Activated naive CD4-positive, alpha-beta T cell treated with anti-CD3 and anti-CD28 coated beads for 36 hours (primary cell): ENCODE data around the gene LRRC43. TPM values are rescaled to one million over a fixed set of nuclear protein-coding genes. Genes with fewer than 3 reads are reported as not detected.

Source experiments
- CTCF ChIA-PET: fragments of 350-600 bp; sonication (Branson Sonifier 250); formaldehyde crosslinking; loops from one replicate; lab custom pipeline; 2021; ENCODE audit warnings: antibody characterized with exemption; lab: Charles Lee
- DNase-seq: peaks from one replicate; pipeline ENCODE4 v3.0.0-alpha.2; 2020
- H3K27ac Mint-ChIP-seq: one replicate; pipeline ENCODE4 v1.8.0; 2021; ENCODE audit warnings: mild to moderate bottlenecking, mixed read lengths
- H3K27me3 Mint-ChIP-seq: one replicate; pipeline ENCODE4 v1.8.0; 2021; ENCODE audit warnings: low read depth, mixed read lengths
- H3K36me3 Mint-ChIP-seq: one replicate; pipeline ENCODE4 v1.8.0; 2021; ENCODE audit warnings: low read depth, mixed read lengths
- H3K4me1 Mint-ChIP-seq: one replicate; pipeline ENCODE4 v1.8.0; 2021; ENCODE audit warnings: low read depth, mixed read lengths
- H3K4me3 Mint-ChIP-seq: one replicate; pipeline ENCODE4 v1.8.0; 2021; ENCODE audit warnings: mild to moderate bottlenecking, moderate library complexity, mixed read lengths
- H3K9me3 Mint-ChIP-seq: one replicate; pipeline ENCODE4 v1.8.0; 2021; ENCODE audit warnings: mixed read lengths
- intact Hi-C: fragments of 100-400 bp; cut with micrococcal nuclease; formaldehyde crosslinking; loops from one replicate; pipeline ENCODE4 v1.15.1; 2023
- total RNA-seq, 2 experiments: library from RNA; stranded (reverse); gene quantifications; one replicate each; pipeline ENCODE4 v1.2.3, GENCODE V29; 2021

The LRRC43 gene
- total RNA-seq, 2 experiments from 2014 or later, result 0.60 TPM; not detected in 1

DNA sequence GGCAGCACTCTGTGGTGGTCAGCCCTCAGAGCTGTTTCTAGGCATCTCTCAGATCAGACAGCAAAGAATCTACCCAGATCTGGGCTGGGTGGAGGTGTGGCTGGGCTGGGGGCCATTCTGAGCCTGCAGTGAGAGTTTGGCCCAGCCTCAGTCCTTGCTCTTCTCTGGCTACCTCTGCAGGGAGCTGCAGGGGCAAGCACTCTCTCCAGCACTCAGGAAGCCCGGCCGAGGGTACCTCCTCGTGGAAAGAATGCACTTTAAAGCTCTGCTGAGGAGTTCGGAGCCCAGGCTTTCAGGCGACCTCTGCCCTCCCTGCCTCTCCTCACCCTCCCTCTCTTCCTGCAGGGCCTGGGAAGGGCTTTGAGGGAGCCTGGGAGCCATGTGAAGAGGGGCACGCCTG is 40.1 kb upstream of the LRRC43 start:
- CTCF ChIA-PET, result no interaction called here
- Mint-ChIP-seq H3K4me3 (no peak overlapping the region), H3K4me1 (no peaks in the 10 kb centered on the region), H3K36me3 (no peaks in the 10 kb centered on the region), H3K27me3 (no peaks in the 10 kb centered on the region), H3K9me3 (no peaks in the 10 kb centered on the region), H3K27ac (no peak overlapping the region)
- intact Hi-C loops, result no loop called here
- no peak for DNase-seq

DNA sequence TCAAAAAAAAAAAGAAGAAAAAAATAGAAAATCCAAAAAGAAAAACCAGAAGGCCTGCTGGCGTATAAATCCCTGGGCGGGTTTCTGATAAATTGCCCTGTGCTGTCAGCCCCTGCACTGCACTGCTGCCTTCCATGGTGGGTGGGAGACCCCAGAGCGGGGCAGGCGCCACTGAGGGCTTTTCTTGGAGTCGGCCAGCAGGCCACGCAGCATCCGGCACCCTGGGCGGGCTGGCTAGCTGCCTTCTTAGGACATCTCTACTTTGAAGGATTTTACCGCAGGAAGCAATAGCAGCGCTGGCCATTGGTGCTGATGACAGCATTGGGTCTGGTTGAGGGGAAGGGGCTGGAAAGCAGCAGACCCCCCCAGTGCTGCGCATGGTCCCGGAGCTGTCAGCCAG is 38.0 kb upstream of the LRRC43 start:
- intact Hi-C loops, result no loop called here
- Mint-ChIP-seq H3K27me3 (no peaks in the 10 kb centered on the region), H3K9me3 (no peaks in the 10 kb centered on the region), H3K4me1 (no peaks in the 10 kb centered on the region), H3K36me3 (no peaks in the 10 kb centered on the region), H3K4me3 (no peak overlapping the region), H3K27ac (no peak overlapping the region)
- CTCF ChIA-PET, result interaction anchor here (0.6 kb wide), 1 partner anchor 1173 kb away, joined by 3 read pairs; no protein-coding TSS in a partner anchor
- DNase-seq, result no peak

DNA sequence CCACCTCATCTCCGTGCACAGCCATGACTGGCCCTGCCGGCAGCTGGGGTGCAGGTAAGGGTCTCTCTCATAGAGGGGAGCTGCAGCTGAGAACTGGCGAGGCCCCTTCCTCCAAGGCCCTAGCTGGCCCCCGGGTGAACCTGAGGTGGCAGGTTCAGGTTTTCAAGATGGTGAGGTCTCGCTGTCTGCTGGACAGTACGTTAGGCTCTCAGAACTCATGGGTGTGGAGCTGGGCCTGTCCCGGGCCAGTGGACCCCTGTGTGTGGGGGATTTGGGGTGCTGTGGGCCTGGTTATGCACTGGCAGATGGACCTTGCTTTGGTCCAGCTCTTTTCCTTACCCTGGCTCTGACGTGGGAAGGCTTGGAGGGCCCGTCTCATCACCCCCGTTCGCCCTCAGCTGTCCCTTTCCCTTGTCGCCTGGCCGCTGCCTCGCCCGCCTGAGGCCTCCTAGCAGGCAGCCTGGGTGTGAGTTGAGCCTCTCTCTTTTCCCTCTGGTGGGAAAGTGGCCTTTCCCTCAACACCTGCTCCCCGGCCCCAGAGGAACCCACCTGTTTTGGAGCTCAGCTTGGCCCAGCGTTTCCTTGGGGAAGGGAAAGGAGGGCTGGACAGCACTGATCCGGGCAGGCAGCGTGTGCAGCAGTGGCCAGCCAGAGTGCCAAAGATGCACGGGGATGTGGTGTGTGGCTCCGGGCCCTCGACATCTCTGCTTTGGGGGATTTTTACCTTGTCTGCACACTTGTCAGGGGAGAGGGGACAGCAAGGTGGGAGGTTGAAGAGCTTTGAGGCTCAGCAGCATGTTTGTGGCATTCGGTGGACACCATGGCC is 37.2 kb upstream of the LRRC43 start:
- H3K27me3 Mint-ChIP-seq, result no peaks in the 10 kb centered on the region
- no peak overlapping the region for H3K27ac Mint-ChIP-seq
- CTCF ChIA-PET, result interaction anchor here (0.6 to 2.9 kb wide), 4 partner anchors 45 to 1173 kb away, joined by 3 to 6 read pairs (median 4); no protein-coding TSS in a partner anchor
- H3K36me3 Mint-ChIP-seq, result no peaks in the 10 kb centered on the region
- DNase-seq, result no peak
- intact Hi-C loops, result no loop called here
- H3K4me1 Mint-ChIP-seq, result no peaks in the 10 kb centered on the region
- H3K4me3 Mint-ChIP-seq, result no peak overlapping the region
- H3K9me3 Mint-ChIP-seq, result no peaks in the 10 kb centered on the region

DNA sequence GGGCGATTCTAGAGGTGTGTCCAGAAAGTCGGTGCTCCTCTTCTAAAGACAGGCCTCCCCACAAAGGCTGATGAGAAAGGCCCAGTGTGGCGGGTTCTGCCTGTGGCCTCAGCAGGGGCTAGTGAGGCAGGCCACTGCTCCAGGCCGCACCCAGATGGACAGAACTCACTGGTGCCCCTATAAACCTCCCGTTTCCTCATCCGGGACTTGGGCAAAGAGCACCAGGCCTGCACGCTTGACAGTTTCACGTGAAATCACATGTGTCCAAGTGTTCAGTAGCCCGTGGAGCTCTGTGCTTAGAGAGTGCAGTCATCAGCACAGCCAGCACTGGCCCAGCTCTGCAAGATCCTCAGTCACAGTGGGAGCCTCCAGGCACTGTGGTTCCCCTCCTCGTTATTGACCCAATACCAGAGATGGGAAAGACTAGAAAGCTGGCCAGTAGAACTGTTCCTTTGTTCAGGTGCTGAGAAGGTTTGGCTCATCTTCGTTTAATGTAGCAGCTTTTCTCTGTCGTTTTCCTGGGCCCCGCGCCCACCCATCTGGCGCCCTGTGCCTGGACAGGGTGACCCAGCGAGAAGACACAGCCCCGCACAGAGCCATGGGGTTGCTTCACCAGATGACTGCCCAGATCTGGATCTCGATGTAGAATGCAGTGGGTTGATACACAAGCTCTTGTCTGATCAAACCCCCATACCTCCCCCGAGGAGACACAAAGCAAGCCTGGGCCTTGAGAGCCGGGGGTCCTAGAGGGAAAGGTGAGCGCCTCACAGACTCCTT is 35.2 kb upstream of the LRRC43 start:
- no peaks in the 10 kb centered on the region for H3K36me3 Mint-ChIP-seq
- H3K4me1 Mint-ChIP-seq, result no peaks in the 10 kb centered on the region
- no peak for DNase-seq
- no peak overlapping the region for H3K4me3 Mint-ChIP-seq
- intact Hi-C loops, result no loop called here
- CTCF ChIA-PET, result interaction anchor here (0.6 to 2.9 kb wide), 2 partner anchors 27 to 43 kb away, joined by 3 to 6 read pairs; no protein-coding TSS in a partner anchor
- H3K27ac Mint-ChIP-seq, result no peak overlapping the region
- H3K27me3 Mint-ChIP-seq, result no peaks in the 10 kb centered on the region
- no peaks in the 10 kb centered on the region for H3K9me3 Mint-ChIP-seq

DNA sequence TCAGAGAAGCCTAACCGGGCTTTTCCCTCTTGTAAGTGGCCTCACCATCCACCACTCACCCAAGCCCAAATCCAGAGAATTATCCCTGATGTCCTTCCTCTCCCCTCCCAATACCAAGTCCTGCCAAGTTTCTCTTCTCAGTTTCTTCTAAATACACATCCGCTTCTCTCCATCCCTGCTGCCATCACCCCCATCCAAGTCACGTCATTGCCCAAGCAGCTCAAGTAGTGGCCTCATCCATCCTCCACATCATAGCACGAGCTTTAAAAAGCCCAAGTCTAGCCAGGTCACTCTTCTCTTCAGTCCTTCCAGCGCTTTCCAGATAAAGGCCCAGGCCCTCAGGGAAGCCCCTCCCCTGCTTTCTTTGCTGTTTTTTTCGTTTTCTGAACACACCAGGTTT is 34.3 kb upstream of the LRRC43 start:
- CTCF ChIA-PET, result interaction anchor here (2.9 kb wide), 1 partner anchor 42 kb away, joined by 6 read pairs; no protein-coding TSS in a partner anchor
- Mint-ChIP-seq H3K9me3 (no peaks in the 10 kb centered on the region), H3K4me3 (no peak overlapping the region), H3K4me1 (no peaks in the 10 kb centered on the region), H3K27ac (no peak overlapping the region), H3K27me3 (no peaks in the 10 kb centered on the region), H3K36me3 (no peaks in the 10 kb centered on the region)
- no peak for DNase-seq
- intact Hi-C loops, result no loop called here

DNA sequence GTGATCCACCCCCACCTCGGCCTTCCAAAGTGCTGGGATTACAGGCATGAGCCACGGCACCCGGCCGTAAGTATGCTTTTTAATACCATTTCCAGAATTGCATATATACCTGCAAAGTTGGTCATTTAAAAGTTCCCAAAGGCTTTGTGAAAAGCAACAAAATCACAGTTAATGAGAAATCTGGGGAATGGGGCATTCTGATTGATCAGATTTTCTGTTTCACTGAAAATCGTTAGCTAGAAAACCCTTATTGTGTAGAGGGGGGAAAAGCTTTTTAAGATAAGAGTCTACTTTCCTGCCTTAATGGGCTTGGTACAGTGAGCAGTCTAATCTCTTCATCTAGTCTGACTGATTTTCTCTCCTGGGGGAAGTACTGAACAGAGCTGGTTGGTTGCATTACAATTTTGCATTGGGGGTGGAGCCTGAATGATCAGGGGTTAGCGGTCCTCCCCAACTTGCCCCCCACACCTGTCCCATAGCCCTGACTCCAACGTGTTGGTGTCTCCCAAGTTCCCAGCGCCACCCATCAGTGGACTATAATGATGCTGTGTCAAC is 32.7 kb upstream of the LRRC43 start:
- Mint-ChIP-seq H3K4me3 (no peak overlapping the region), H3K9me3 (no peaks in the 10 kb centered on the region), H3K27ac (no peak overlapping the region), H3K27me3 (no peaks in the 10 kb centered on the region), H3K4me1 (no peaks in the 10 kb centered on the region), H3K36me3 (no peaks in the 10 kb centered on the region)
- DNase-seq, result no peak
- intact Hi-C loops, result no loop called here
- CTCF ChIA-PET, result interaction anchor here (1.2 kb wide), 1 partner anchor 81 kb away, joined by 3 read pairs; no protein-coding TSS in a partner anchor

DNA sequence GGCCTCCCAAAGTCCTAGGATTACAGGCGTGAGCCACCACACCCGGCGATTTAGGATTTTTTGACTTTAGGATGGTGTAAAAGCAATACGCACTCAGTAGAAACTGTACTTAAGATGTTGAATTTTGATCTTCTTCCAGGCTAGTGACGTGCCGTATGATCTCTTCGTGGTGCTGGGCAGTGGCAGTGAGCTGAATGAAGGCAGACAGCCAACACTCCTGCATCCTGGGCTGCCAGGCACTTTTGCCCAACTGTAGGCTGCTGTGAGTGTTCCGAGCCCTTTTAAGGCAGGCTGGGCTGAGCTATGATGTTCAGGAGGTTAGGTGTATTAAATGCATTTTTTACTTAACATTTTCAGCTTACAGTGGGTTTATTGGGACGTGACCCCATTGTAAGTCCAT is 30.2 kb upstream of the LRRC43 start:
- intact Hi-C loops, result no loop called here
- Mint-ChIP-seq H3K4me1 (no peaks in the 10 kb centered on the region), H3K4me3 (no peak overlapping the region), H3K27me3 (no peaks in the 10 kb centered on the region), H3K27ac (no peak overlapping the region), H3K9me3 (no peaks in the 10 kb centered on the region), H3K36me3 (no peaks in the 10 kb centered on the region)
- no peak for DNase-seq
- CTCF ChIA-PET, result interaction anchor here (0.7 kb wide), 1 partner anchor 787 kb away, joined by 3 read pairs; no protein-coding TSS in a partner anchor

DNA sequence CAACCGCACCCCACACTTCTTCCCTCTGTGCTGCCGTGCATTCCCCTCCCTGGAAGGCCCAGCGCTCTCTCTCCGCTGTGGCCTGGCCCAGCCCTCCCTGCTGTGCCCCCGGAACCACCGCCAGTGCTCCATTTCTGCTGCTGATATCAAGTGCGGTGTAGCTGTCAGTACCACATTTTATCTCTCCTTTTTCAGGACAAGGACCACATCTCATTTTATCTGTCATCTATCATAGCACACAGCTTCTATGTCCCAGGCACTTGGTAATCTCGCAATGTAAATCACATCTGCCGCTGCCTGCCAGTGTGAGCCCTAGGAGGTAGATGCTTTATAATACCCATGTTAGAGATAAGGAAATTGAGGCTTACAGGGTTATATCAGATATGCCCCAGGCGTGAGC is 27.2 kb upstream of the LRRC43 start:
- intact Hi-C loops, result no loop called here
- H3K9me3 Mint-ChIP-seq, result no peaks in the 10 kb centered on the region
- H3K27me3 Mint-ChIP-seq, result no peaks in the 10 kb centered on the region
- DNase-seq, result no peak
- H3K27ac Mint-ChIP-seq, result no peak overlapping the region
- CTCF ChIA-PET, result interaction anchor here (1.1 kb wide), 1 partner anchor 101 kb away, joined by 3 read pairs; no protein-coding TSS in a partner anchor
- H3K4me3 Mint-ChIP-seq, result no peak overlapping the region
- no peaks in the 10 kb centered on the region for H3K36me3 Mint-ChIP-seq
- no peaks in the 10 kb centered on the region for H3K4me1 Mint-ChIP-seq

DNA sequence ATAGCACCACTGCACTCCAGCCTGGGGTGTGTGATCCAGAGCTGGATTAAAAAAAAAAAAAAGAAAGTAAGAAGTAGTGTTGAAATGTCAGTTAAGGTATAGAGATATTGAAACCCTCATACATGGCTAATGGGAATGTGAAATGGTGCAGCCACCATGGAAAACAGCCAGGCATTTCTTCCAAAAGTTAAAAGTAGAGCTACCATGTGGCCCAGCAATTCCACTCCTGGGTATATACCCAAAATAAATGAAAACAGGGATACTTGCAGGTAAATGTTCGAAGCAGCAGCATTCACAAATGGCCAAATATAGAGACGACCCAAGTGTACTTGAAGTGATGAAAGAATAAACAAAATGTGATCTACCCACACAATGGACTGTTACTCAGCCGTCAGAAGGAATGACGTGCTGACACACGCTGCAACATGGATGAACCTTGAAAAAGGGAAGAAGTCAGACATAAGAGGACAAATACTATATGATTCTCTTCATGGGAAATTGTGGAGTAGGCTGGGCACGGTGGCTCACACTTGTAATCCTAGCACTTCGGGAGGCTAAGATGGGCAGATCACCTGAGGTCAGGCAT is 24.1 kb upstream of the LRRC43 start:
- Mint-ChIP-seq H3K36me3 (no peaks in the 10 kb centered on the region), H3K27ac (no peak overlapping the region), H3K27me3 (no peaks in the 10 kb centered on the region), H3K4me3 (no peak overlapping the region), H3K9me3 (no peaks in the 10 kb centered on the region), H3K4me1 (peaks cover 2% of the 10 kb centered on the region)
- DNase-seq, result no peak
- intact Hi-C loops, result no loop called here
- CTCF ChIA-PET, result interaction anchor here (0.6 to 1.1 kb wide), 3 partner anchors 29 to 127 kb away, joined by 3 to 5 read pairs (median 3); no protein-coding TSS in a partner anchor

DNA sequence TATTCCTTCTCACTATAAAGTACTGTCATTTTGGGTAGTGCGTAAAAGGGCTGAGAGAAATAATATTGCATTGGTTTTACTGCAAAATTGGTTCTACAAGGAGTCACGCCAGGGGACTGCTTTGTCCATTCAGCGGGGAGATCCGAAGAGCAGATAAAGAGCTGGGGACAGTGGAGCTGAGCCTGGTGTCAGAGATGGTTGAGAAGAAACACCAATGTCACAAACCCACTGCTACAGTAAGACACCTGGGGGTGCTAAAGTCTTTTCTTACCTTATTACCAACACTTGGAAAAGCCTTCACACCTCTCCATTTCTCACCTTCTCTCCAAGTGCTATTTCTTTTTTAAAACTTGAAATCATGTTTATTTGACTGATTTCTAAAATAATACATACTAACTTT is 23.0 kb upstream of the LRRC43 start:
- H3K27me3 Mint-ChIP-seq, result no peaks in the 10 kb centered on the region
- no peaks in the 10 kb centered on the region for H3K9me3 Mint-ChIP-seq
- intact Hi-C loops, result loop anchor here (1.0 kb wide), 1 partner anchor 31 kb away; no protein-coding TSS in a partner anchor
- CTCF ChIA-PET, result interaction anchor here (0.6 kb wide), 1 partner anchor 396 kb away, joined by 3 read pairs; no protein-coding TSS in a partner anchor
- no peak for DNase-seq
- no peak overlapping the region for H3K4me3 Mint-ChIP-seq
- no peaks in the 10 kb centered on the region for H3K36me3 Mint-ChIP-seq
- no peak overlapping the region for H3K27ac Mint-ChIP-seq
- peaks cover 2% of the 10 kb centered on the region for H3K4me1 Mint-ChIP-seq

DNA sequence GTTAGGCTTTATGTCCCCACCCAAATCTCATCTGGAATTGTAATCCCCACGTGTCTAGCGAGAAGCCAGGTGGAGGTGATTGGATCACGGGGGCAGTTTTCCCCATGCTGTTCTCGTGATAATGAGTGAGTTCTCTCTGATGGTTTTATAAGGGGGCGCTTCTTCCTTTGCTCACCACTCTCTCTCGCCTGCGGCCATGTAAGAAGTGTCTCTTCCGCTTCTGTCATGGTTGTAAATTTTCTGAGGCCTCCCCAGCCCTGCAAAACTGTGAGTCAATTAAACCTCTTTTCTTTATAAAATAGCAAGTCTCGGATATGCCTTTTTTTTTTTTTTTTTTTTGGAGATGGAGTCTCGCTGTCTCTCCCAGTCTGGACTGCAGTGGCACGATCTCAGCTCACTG is 22.2 kb upstream of the LRRC43 start:
- no peaks in the 10 kb centered on the region for H3K36me3 Mint-ChIP-seq
- H3K4me1 Mint-ChIP-seq, result peaks cover 2% of the 10 kb centered on the region
- H3K27ac Mint-ChIP-seq, result no peak overlapping the region
- H3K9me3 Mint-ChIP-seq, result no peaks in the 10 kb centered on the region
- CTCF ChIA-PET, result no interaction called here
- DNase-seq, result no peak
- no peak overlapping the region for H3K4me3 Mint-ChIP-seq
- no peaks in the 10 kb centered on the region for H3K27me3 Mint-ChIP-seq
- intact Hi-C loops, result loop anchor here (1.0 kb wide), 1 partner anchor 31 kb away; no protein-coding TSS in a partner anchor

DNA sequence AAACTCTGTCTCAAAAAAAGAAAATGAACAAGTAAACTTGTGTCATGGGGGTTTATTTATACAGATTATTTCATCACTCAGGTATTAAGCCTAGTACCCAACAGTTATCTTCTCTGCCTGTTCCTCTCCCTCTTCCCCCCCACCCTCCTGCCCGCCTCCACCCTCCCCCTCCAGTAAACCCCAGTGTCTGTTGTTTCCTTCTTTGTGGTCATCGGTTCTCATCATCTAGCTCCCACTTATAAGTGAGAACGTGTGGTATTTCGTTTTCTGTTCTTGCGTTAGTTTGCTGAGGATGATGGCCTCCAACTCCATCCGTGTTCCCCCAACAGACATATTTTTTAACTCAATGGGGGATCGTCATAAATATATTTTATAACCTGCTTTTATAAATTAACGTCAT is 21.2 kb upstream of the LRRC43 start:
- Mint-ChIP-seq H3K4me3 (no peak overlapping the region), H3K27ac (no peak overlapping the region), H3K9me3 (no peaks in the 10 kb centered on the region), H3K36me3 (no peaks in the 10 kb centered on the region), H3K4me1 (peaks cover 2% of the 10 kb centered on the region), H3K27me3 (no peaks in the 10 kb centered on the region)
- intact Hi-C loops, result no loop called here
- no peak for DNase-seq
- CTCF ChIA-PET, result no interaction called here
